GM19397 (cell line): Measurements from ENCODE around the gene SCNN1B.
"Not testable (repeated sequence)": the region's sequence is repeated elsewhere in the genome, so short reads cannot be mapped to it uniquely, and the experiment has no call there.

Source experiments
- ATAC-seq: cut with Tn5 transposase; IDR thresholded peaks from one replicate; pipeline ENCODE4 v1.9.1; 2021; ENCODE audit warnings: mild to moderate bottlenecking, moderate library complexity; ENCODE audit not compliant: unreplicated experiment

SCNN1B gene

GRCh38 chr16:23288209-23288608, 13.9 kb upstream of the SCNN1B start:
- ATAC-seq, result no peak

GRCh38 chr16:23288726-23289512, 13.2 kb upstream of the SCNN1B start:
- no peak for ATAC-seq

GRCh38 chr16:23290189-23291062, 11.7 kb upstream of the SCNN1B start:
- no peak for ATAC-seq

GRCh38 chr16:23293016-23293415, 9.1 kb upstream of the SCNN1B start:
- no peak for ATAC-seq

GRCh38 chr16:23294260-23294659, 7.8 kb upstream of the SCNN1B start:
- ATAC-seq, result no peak

- no peak for ATAC-seq
Observed at GRCh38 chr16:23296994-23297393, 5.1 kb upstream of the SCNN1B start.

- no peak for ATAC-seq
Observed at GRCh38 chr16:23298290-23298915, 3.7 kb upstream of the SCNN1B start.

- ATAC-seq, result not testable (repeated sequence)
Observed at GRCh38 chr16:23299815-23300214, 2.3 kb upstream of the SCNN1B start.

- no peak for ATAC-seq
Observed at GRCh38 chr16:23301251-23302044, 654 bp upstream of the SCNN1B start.

GRCh38 chr16:23303685-23304084, 1.6 kb downstream of the SCNN1B start:
- no peak for ATAC-seq

- no peak for ATAC-seq
Observed at GRCh38 chr16:23304620-23305019, 2.5 kb downstream of the SCNN1B start.

GRCh38 chr16:23306199-23307100, 4.3 kb downstream of the SCNN1B start:
- ATAC-seq, result no peak

GRCh38 chr16:23310217-23310616, 8.1 kb downstream of the SCNN1B start:
- no peak for ATAC-seq

GRCh38 chr16:23310744-23311143, 8.6 kb downstream of the SCNN1B start:
- ATAC-seq, result no peak

GRCh38 chr16:23316232-23316631, 14.1 kb downstream of the SCNN1B start:
- no peak for ATAC-seq

- ATAC-seq, result no peak
Observed at GRCh38 chr16:23316634-23317265, 14.6 kb downstream of the SCNN1B start.

- no peak for ATAC-seq
Observed at GRCh38 chr16:23317266-23317661, 15.2 kb downstream of the SCNN1B start.

- no peak for ATAC-seq
Observed at GRCh38 chr16:23317751-23318150, 15.6 kb downstream of the SCNN1B start.

- no peak for ATAC-seq
Observed at GRCh38 chr16:23318639-23319038, 16.5 kb downstream of the SCNN1B start.
